ENCODE results near the gene FAM187B.

Gene FAM187B

DNA sequence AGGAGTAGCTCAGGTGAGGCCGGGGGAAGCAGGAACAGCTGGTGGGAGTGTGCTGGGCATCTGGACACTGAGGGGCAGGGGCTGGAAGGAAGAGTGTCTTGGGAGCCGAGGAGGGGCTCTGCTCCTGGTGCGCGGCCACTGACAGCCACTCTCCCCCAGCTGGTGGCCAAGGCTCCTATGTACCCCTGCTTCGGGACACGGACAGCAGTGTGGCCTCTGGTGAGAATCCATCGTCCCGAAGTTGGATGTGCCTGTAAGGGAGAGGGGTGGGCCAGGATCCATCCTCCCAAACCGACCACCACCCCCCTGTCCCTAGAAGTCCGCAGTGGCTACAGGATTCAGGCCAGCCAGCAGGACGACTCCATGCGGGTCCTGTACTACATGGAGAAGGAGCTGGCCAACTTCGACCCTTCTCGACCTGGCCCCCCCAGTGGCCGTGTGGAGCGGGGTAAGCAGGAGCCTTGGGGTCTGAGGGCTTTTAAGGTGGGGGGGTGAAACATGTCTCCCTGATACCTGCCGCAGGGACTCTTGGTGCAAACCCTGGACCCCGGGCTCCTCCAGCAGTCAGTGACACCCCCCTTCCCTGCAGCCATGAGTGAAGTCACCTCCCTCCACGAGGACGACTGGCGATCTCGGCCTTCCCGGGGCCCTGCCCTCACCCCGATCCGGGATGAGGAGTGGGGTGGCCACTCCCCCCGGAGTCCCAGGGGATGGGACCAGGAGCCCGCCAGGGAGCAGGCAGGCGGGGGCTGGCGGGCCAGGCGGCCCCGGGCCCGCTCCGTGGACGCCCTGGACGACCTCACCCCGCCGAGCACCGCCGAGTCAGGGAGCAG is 38.2 kb upstream of the FAM187B start (continued):
- TF ChIP-seq, protein P1, sequence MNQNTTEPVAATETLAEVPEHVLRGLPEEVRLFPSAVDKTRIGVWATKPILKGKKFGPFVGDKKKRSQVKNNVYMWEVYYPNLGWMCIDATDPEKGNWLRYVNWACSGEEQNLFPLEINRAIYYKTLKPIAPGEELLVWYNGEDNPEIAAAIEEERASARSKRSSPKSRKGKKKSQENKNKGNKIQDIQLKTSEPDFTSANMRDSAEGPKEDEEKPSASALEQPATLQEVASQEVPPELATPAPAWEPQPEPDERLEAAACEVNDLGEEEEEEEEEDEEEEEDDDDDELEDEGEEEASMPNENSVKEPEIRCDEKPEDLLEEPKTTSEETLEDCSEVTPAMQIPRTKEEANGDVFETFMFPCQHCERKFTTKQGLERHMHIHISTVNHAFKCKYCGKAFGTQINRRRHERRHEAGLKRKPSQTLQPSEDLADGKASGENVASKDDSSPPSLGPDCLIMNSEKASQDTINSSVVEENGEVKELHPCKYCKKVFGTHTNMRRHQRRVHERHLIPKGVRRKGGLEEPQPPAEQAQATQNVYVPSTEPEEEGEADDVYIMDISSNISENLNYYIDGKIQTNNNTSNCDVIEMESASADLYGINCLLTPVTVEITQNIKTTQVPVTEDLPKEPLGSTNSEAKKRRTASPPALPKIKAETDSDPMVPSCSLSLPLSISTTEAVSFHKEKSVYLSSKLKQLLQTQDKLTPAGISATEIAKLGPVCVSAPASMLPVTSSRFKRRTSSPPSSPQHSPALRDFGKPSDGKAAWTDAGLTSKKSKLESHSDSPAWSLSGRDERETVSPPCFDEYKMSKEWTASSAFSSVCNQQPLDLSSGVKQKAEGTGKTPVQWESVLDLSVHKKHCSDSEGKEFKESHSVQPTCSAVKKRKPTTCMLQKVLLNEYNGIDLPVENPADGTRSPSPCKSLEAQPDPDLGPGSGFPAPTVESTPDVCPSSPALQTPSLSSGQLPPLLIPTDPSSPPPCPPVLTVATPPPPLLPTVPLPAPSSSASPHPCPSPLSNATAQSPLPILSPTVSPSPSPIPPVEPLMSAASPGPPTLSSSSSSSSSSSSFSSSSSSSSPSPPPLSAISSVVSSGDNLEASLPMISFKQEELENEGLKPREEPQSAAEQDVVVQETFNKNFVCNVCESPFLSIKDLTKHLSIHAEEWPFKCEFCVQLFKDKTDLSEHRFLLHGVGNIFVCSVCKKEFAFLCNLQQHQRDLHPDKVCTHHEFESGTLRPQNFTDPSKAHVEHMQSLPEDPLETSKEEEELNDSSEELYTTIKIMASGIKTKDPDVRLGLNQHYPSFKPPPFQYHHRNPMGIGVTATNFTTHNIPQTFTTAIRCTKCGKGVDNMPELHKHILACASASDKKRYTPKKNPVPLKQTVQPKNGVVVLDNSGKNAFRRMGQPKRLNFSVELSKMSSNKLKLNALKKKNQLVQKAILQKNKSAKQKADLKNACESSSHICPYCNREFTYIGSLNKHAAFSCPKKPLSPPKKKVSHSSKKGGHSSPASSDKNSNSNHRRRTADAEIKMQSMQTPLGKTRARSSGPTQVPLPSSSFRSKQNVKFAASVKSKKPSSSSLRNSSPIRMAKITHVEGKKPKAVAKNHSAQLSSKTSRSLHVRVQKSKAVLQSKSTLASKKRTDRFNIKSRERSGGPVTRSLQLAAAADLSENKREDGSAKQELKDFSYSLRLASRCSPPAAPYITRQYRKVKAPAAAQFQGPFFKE (tag by site-specific recombination; IDR thresholded peaks at IDR 0.05; ENCODE audit: borderline replicate concordance): no peak
- 0 out of 2 replicates have a peak, but pooled peaks have one; percentile 9 for TF ChIP-seq ZNF394 (tag by site-specific recombination; IDR thresholded peaks at IDR 0.05; ENCODE audit: borderline replicate concordance)
- no peak for TF ChIP-seq ZNF112 (tag by site-specific recombination; IDR thresholded peaks at IDR 0.05)
- peak; percentile 20; the same call in 1 of the 2 replicates for TF ChIP-seq ZNF777 (tag by site-specific recombination; IDR thresholded peaks at IDR 0.05; ENCODE audit: borderline replicate concordance)
- TF ChIP-seq ZSCAN23 (tag by site-specific recombination; IDR thresholded peaks at IDR 0.05): 0 out of 2 replicates have a peak, but pooled peaks have one; percentile 28
- TF ChIP-seq ZNF580 (tag by site-specific recombination; IDR thresholded peaks at IDR 0.05): no peak
- TF ChIP-seq ZBTB17 (tag by site-specific recombination; IDR thresholded peaks at IDR 0.05): peak; percentile 70; the same call in 1 of the 2 replicates
- no peak for TF ChIP-seq PRDM1 (tag by site-specific recombination; IDR thresholded peaks at IDR 0.05)

GRCh38 chr19:35265900-35266519 is 37.5 kb upstream of the FAM187B start:
- peaks cover 24% of the 10 kb centered on the region for H3K4me1 ChIP-seq (ENCODE audit: control insufficient read depth, insufficient read depth, low read length)
- H3K27ac ChIP-seq (ENCODE audit: extremely low read depth, low read depth, low read length): peak overlapping the region; percentile 100
- ChIA-PET POLR2A (interaction anchor here (0.5 to 5.2 kb wide), 11 partner anchors 9 to 496 kb away, joined by 3 to 35 read pairs (median 5); partner anchors contain the start of genes HAMP and PSENEN), CTCF (interaction anchor here (0.5 to 1.3 kb wide), 6 partner anchors 9 to 202 kb away, joined by 3 to 7 read pairs (median 3); partner anchors contain the start of gene LGI4)
- H3K36me3 ChIP-seq (ENCODE audit: control insufficient read depth in 2 of 2, insufficient read depth in 1 of 2, low read length in 2 of 2): peaks cover 42 to 54% of the 10 kb centered on the region in 2 experiments
- H3K9me3 ChIP-seq (ENCODE audit: control insufficient read depth, insufficient read depth, low read depth, low read length): no peaks in the 10 kb centered on the region
- TF ChIP-seq SCRT2 (tag by site-specific recombination; IDR thresholded peaks at IDR 0.05) (peak; percentile 81), SCRT1 (tag by site-specific recombination; IDR thresholded peaks at IDR 0.05; ENCODE audit: borderline replicate concordance) (0 out of 2 replicates have a peak, but pooled peaks have one; percentile 13), ZNF600 (tag by site-specific recombination; IDR thresholded peaks at IDR 0.05) (peak; percentile 65; the same call in 1 of the 2 replicates), ZNF146 (tag by site-specific recombination; IDR thresholded peaks at IDR 0.05) (no peak), ZNF394 (tag by site-specific recombination; IDR thresholded peaks at IDR 0.05; ENCODE audit: borderline replicate concordance) (peak; percentile 17; the same call in 1 of the 2 replicates), HIC1 (tag by site-specific recombination; IDR thresholded peaks at IDR 0.05) (peak; percentile 63), ZNF510 (tag by site-specific recombination; IDR thresholded peaks at IDR 0.05; ENCODE audit: insufficient replicate concordance) (no peak), ZNF677 (tag by site-specific recombination; IDR thresholded peaks at IDR 0.05) (peak; percentile 41; the same call in 1 of the 2 replicates)
- TF ChIP-seq, protein P2, sequence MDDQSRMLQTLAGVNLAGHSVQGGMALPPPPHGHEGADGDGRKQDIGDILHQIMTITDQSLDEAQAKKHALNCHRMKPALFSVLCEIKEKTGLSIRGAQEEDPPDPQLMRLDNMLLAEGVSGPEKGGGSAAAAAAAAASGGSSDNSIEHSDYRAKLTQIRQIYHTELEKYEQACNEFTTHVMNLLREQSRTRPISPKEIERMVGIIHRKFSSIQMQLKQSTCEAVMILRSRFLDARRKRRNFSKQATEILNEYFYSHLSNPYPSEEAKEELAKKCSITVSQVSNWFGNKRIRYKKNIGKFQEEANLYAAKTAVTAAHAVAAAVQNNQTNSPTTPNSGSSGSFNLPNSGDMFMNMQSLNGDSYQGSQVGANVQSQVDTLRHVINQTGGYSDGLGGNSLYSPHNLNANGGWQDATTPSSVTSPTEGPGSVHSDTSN (CRISPR knock-in tag; IDR thresholded peaks at IDR 0.05): peak; percentile 48
- H3K4me3 ChIP-seq (ENCODE audit: low read depth, low read length): no peak overlapping the region
